Measurements from ENCODE around the gene SVIL.
A peak's percentile ranks its signal among the peaks of the same experiment; 100 is the strongest.

The SVIL gene

GRCh38 chr10:29435809-29436501, 198.8 kb downstream of the SVIL start:
- Histone ChIP-seq H3K4me3 (ENCODE audit: low read length) (no peak overlapping the region), H3K36me3 (ENCODE audit: control insufficient read depth, insufficient read depth, low read length, severe bottlenecking) (no peaks in the 10 kb centered on the region), H3K9me3 (ENCODE audit: control insufficient read depth, low read length) (peaks cover 3% of the 10 kb centered on the region)

GRCh38 chr10:29434111-29434510, 200.7 kb downstream of the SVIL start:
- DNase-seq (ENCODE audit: low read depth): no peak
- Histone ChIP-seq H3K9ac (ENCODE audit: low read length) (no peak overlapping the region), H3K4me1 (ENCODE audit: control insufficient read depth, insufficient read depth, low read length) (peaks cover 7% of the 10 kb centered on the region), H3K9me3 (ENCODE audit: control insufficient read depth, low read length) (peaks cover 3% of the 10 kb centered on the region), H3K36me3 (ENCODE audit: control insufficient read depth, insufficient read depth, low read length, severe bottlenecking) (no peaks in the 10 kb centered on the region), H3K27me3 (replicated peaks; ENCODE audit: control insufficient read depth, insufficient read depth, low read length) (no peaks in the 10 kb centered on the region), H3K4me3 (ENCODE audit: low read length) (no peak overlapping the region)

More at GRCh38 chr10:29435809-29436501, 198.8 kb downstream of the SVIL start:
- no peaks in the 10 kb centered on the region for H3K27me3 ChIP-seq (replicated peaks; ENCODE audit: control insufficient read depth, insufficient read depth, low read length)
- peaks cover 7% of the 10 kb centered on the region for H3K4me1 ChIP-seq (ENCODE audit: control insufficient read depth, insufficient read depth, low read length)
- peak; percentile 33 for DNase-seq (ENCODE audit: low read depth)
- H3K9ac ChIP-seq (ENCODE audit: low read length): no peak overlapping the region

- H3K4me3 ChIP-seq (ENCODE audit: low read length): no peak overlapping the region
- peaks cover 9% of the 10 kb centered on the region for H3K36me3 ChIP-seq (ENCODE audit: control insufficient read depth, insufficient read depth, low read length, severe bottlenecking)
- H3K27me3 ChIP-seq (replicated peaks; ENCODE audit: control insufficient read depth, insufficient read depth, low read length): no peaks in the 10 kb centered on the region
- H3K9ac ChIP-seq (ENCODE audit: low read length): no peak overlapping the region
- no peak for DNase-seq (ENCODE audit: low read depth)
- no peaks in the 10 kb centered on the region for H3K9me3 ChIP-seq (ENCODE audit: control insufficient read depth, low read length)
- H3K4me1 ChIP-seq (ENCODE audit: control insufficient read depth, insufficient read depth, low read length): peaks cover 7% of the 10 kb centered on the region
Observed at GRCh38 chr10:29431711-29432110, 203.1 kb downstream of the SVIL start.

GRCh38 chr10:29430101-29430500, 204.7 kb downstream of the SVIL start:
- no peak overlapping the region for H3K9ac ChIP-seq (ENCODE audit: low read length)
- H3K4me3 ChIP-seq (ENCODE audit: low read length): no peak overlapping the region
- DNase-seq (ENCODE audit: low read depth): no peak
- no peaks in the 10 kb centered on the region for H3K4me1 ChIP-seq (ENCODE audit: control insufficient read depth, insufficient read depth, low read length)
- peaks cover 10% of the 10 kb centered on the region for H3K36me3 ChIP-seq (ENCODE audit: control insufficient read depth, insufficient read depth, low read length, severe bottlenecking)
- no peaks in the 10 kb centered on the region for H3K27me3 ChIP-seq (replicated peaks; ENCODE audit: control insufficient read depth, insufficient read depth, low read length)
- no peaks in the 10 kb centered on the region for H3K9me3 ChIP-seq (ENCODE audit: control insufficient read depth, low read length)

GRCh38 chr10:29428486-29428885, 206.3 kb downstream of the SVIL start:
- no peaks in the 10 kb centered on the region for H3K9me3 ChIP-seq (ENCODE audit: control insufficient read depth, low read length)
- no peaks in the 10 kb centered on the region for H3K27me3 ChIP-seq (replicated peaks; ENCODE audit: control insufficient read depth, insufficient read depth, low read length)
- H3K9ac ChIP-seq (ENCODE audit: low read length): no peak overlapping the region
- H3K4me1 ChIP-seq (ENCODE audit: control insufficient read depth, insufficient read depth, low read length): no peaks in the 10 kb centered on the region
- no peak overlapping the region for H3K4me3 ChIP-seq (ENCODE audit: low read length)
- H3K36me3 ChIP-seq (ENCODE audit: control insufficient read depth, insufficient read depth, low read length, severe bottlenecking): peaks cover 24% of the 10 kb centered on the region
- no peak for DNase-seq (ENCODE audit: low read depth)

- Histone ChIP-seq H3K4me3 (ENCODE audit: low read length) (no peak overlapping the region), H3K9ac (ENCODE audit: low read length) (no peak overlapping the region), H3K4me1 (ENCODE audit: control insufficient read depth, insufficient read depth, low read length) (no peaks in the 10 kb centered on the region), H3K27me3 (replicated peaks; ENCODE audit: control insufficient read depth, insufficient read depth, low read length) (no peaks in the 10 kb centered on the region), H3K9me3 (ENCODE audit: control insufficient read depth, low read length) (no peaks in the 10 kb centered on the region), H3K36me3 (ENCODE audit: control insufficient read depth, insufficient read depth, low read length, severe bottlenecking) (peaks cover 28% of the 10 kb centered on the region)
- DNase-seq (ENCODE audit: low read depth): no peak
Observed at GRCh38 chr10:29427667-29428066, 207.1 kb downstream of the SVIL start.

GRCh38 chr10:29426420-29426819, 208.4 kb downstream of the SVIL start:
- DNase-seq (ENCODE audit: low read depth): no peak
- Histone ChIP-seq H3K9me3 (ENCODE audit: control insufficient read depth, low read length) (no peaks in the 10 kb centered on the region), H3K4me3 (ENCODE audit: low read length) (no peak overlapping the region), H3K36me3 (ENCODE audit: control insufficient read depth, insufficient read depth, low read length, severe bottlenecking) (peaks cover 40% of the 10 kb centered on the region), H3K9ac (ENCODE audit: low read length) (no peak overlapping the region), H3K4me1 (ENCODE audit: control insufficient read depth, insufficient read depth, low read length) (no peaks in the 10 kb centered on the region), H3K27me3 (replicated peaks; ENCODE audit: control insufficient read depth, insufficient read depth, low read length) (no peaks in the 10 kb centered on the region)

GRCh38 chr10:29424017-29424416, 210.8 kb downstream of the SVIL start:
- Histone ChIP-seq H3K27me3 (replicated peaks; ENCODE audit: control insufficient read depth, insufficient read depth, low read length) (no peaks in the 10 kb centered on the region), H3K4me3 (ENCODE audit: low read length) (no peak overlapping the region), H3K36me3 (ENCODE audit: control insufficient read depth, insufficient read depth, low read length, severe bottlenecking) (peaks cover 57% of the 10 kb centered on the region), H3K9ac (ENCODE audit: low read length) (no peak overlapping the region), H3K9me3 (ENCODE audit: control insufficient read depth, low read length) (no peaks in the 10 kb centered on the region), H3K4me1 (ENCODE audit: control insufficient read depth, insufficient read depth, low read length) (no peaks in the 10 kb centered on the region)
- DNase-seq (ENCODE audit: low read depth): no peak

GRCh38 chr10:29420744-29421143, 214.0 kb downstream of the SVIL start:
- no peaks in the 10 kb centered on the region for H3K4me1 ChIP-seq (ENCODE audit: control insufficient read depth, insufficient read depth, low read length)

GRCh38 chr10:29417324-29417723, 217.4 kb downstream of the SVIL start:
- H3K9ac ChIP-seq (ENCODE audit: low read length): no peak overlapping the region
- no peaks in the 10 kb centered on the region for H3K9me3 ChIP-seq (ENCODE audit: control insufficient read depth, low read length)
- peaks cover 25% of the 10 kb centered on the region for H3K4me1 ChIP-seq (ENCODE audit: control insufficient read depth, insufficient read depth, low read length)
- DNase-seq (ENCODE audit: low read depth): no peak
- H3K4me3 ChIP-seq (ENCODE audit: low read length): no peak overlapping the region
- H3K27me3 ChIP-seq (replicated peaks; ENCODE audit: control insufficient read depth, insufficient read depth, low read length): no peaks in the 10 kb centered on the region
- H3K36me3 ChIP-seq (ENCODE audit: control insufficient read depth, insufficient read depth, low read length, severe bottlenecking): peaks cover 59% of the 10 kb centered on the region

More at GRCh38 chr10:29420744-29421143, 214.0 kb downstream of the SVIL start:
- Histone ChIP-seq H3K27me3 (replicated peaks; ENCODE audit: control insufficient read depth, insufficient read depth, low read length) (no peaks in the 10 kb centered on the region), H3K36me3 (ENCODE audit: control insufficient read depth, insufficient read depth, low read length, severe bottlenecking) (peaks cover 75% of the 10 kb centered on the region), H3K4me3 (ENCODE audit: low read length) (no peak overlapping the region), H3K9me3 (ENCODE audit: control insufficient read depth, low read length) (no peaks in the 10 kb centered on the region), H3K9ac (ENCODE audit: low read length) (no peak overlapping the region)
- no peak for DNase-seq (ENCODE audit: low read depth)

- Histone ChIP-seq H3K27me3 (replicated peaks; ENCODE audit: control insufficient read depth, insufficient read depth, low read length) (no peaks in the 10 kb centered on the region), H3K36me3 (ENCODE audit: control insufficient read depth, insufficient read depth, low read length, severe bottlenecking) (peaks cover 45% of the 10 kb centered on the region), H3K4me1 (ENCODE audit: control insufficient read depth, insufficient read depth, low read length) (peaks cover 39% of the 10 kb centered on the region), H3K4me3 (ENCODE audit: low read length) (no peak overlapping the region), H3K9ac (ENCODE audit: low read length) (no peak overlapping the region), H3K9me3 (ENCODE audit: control insufficient read depth, low read length) (no peaks in the 10 kb centered on the region)
- no peak for DNase-seq (ENCODE audit: low read depth)
Observed at GRCh38 chr10:29415876-29416275, 218.9 kb downstream of the SVIL start.

- H3K36me3 ChIP-seq (ENCODE audit: control insufficient read depth, insufficient read depth, low read length, severe bottlenecking): peaks cover 36% of the 10 kb centered on the region
- H3K27me3 ChIP-seq (replicated peaks; ENCODE audit: control insufficient read depth, insufficient read depth, low read length): no peaks in the 10 kb centered on the region
- no peaks in the 10 kb centered on the region for H3K9me3 ChIP-seq (ENCODE audit: control insufficient read depth, low read length)
- H3K9ac ChIP-seq (ENCODE audit: low read length): peak overlapping the region; percentile 54
- no peak for DNase-seq (ENCODE audit: low read depth)
- peak overlapping the region; percentile 37 for H3K4me3 ChIP-seq (ENCODE audit: low read length)
- peaks cover 39% of the 10 kb centered on the region for H3K4me1 ChIP-seq (ENCODE audit: control insufficient read depth, insufficient read depth, low read length)
Observed at GRCh38 chr10:29414501-29414900, 220.3 kb downstream of the SVIL start.
